Left renal cortex interstitium (tissue), 4 donors: ENCODE measurements around the gene SAMD13. TPM values are rescaled to one million over a fixed set of nuclear protein-coding genes. Genes with fewer than 3 reads are reported as not detected.

Source experiments
- DNase-seq, 4 donors: peaks; one replicate each; pipeline ENCODE4 v3.0.0-alpha.2; 2013; ENCODE audit warnings: low read depth in 4 of 4, low spot score in 2 of 4, missing footprints in 1 of 4
- polyA plus RNA-seq, 4 donors: library from polyadenylated mRNA; unstranded; fragments of 120-200 nt; gene quantifications; one replicate each; pipeline ENCODE4 v1.2.1, GENCODE V29; 2013; ENCODE audit not compliant: insufficient read length in 4 of 4

Gene SAMD13
- polyA plus RNA-seq, 4 donors = 5.3 to 6.6 (median 5.6) TPM

- no peak for DNase-seq
Observed at GRCh38 chr1:84330125-84330984, 28.8 kb downstream of the SAMD13 start.

- no peak for DNase-seq
Observed at GRCh38 chr1:84339503-84339902, 38.0 kb downstream of the SAMD13 start.

GRCh38 chr1:84344286-84344685 lies 42.8 kb downstream of the SAMD13 start:
- no peak for DNase-seq

- DNase-seq = no peak
Observed at GRCh38 chr1:84345220-84345619, 43.7 kb downstream of the SAMD13 start.

GRCh38 chr1:84347271-84347931 lies 45.9 kb downstream of the SAMD13 start:
- DNase-seq = no peak

GRCh38 chr1:84347932-84348555 lies 46.5 kb downstream of the SAMD13 start:
- no peak for DNase-seq

- DNase-seq = no peak
Observed at GRCh38 chr1:84348759-84349158, 47.3 kb downstream of the SAMD13 start.

GRCh38 chr1:84350104-84350503 lies 48.6 kb downstream of the SAMD13 start:
- no peak for DNase-seq

- no peak for DNase-seq
Observed at GRCh38 chr1:84350550-84350949, 49.0 kb downstream of the SAMD13 start.

- no peak for DNase-seq
Observed at GRCh38 chr1:84352298-84353106, 51.0 kb downstream of the SAMD13 start.

GRCh38 chr1:84353695-84354094 lies 52.2 kb downstream of the SAMD13 start:
- DNase-seq = no peak

- no peak for DNase-seq
Observed at GRCh38 chr1:84355556-84355955, 54.0 kb downstream of the SAMD13 start.

- no peak for DNase-seq
Observed at GRCh38 chr1:84356881-84357280, 55.4 kb downstream of the SAMD13 start.

GRCh38 chr1:84358695-84359094 lies 57.2 kb downstream of the SAMD13 start:
- DNase-seq = no peak

- DNase-seq = no peak
Observed at GRCh38 chr1:84360316-84360715, 58.8 kb downstream of the SAMD13 start.

- no peak for DNase-seq
Observed at GRCh38 chr1:84361796-84362195, 60.3 kb downstream of the SAMD13 start.

GRCh38 chr1:84363019-84363418 lies 61.5 kb downstream of the SAMD13 start:
- no peak for DNase-seq

GRCh38 chr1:84363622-84364021 lies 62.1 kb downstream of the SAMD13 start:
- DNase-seq = no peak

- no peak for DNase-seq
Observed at GRCh38 chr1:84365225-84366221, 64.0 kb downstream of the SAMD13 start.

- DNase-seq = no peak
Observed at GRCh38 chr1:84366786-84367185, 65.3 kb downstream of the SAMD13 start.
